Lower leg skin (tissue), 4 donors: ENCODE results near the gene TTC23. TPM values are rescaled to one million over a fixed set of nuclear protein-coding genes. Genes with fewer than 3 reads are reported as not detected.

ENCODE experiments used
- DNase-seq, 2 donors: peaks; one replicate each; pipeline ENCODE4 v3.0.0-alpha.2; 2019; ENCODE audit warnings: low spot score in 2 of 2
- H3K4me3 ChIP-seq: fragments of 200-600 bp; sonication (generic); 2 replicates; pipeline ENCODE4 v1.5.1; 2017; ENCODE audit warnings: mild to moderate bottlenecking, low read depth; ENCODE audit not compliant: poor library complexity, severe bottlenecking
- POLR2A ChIP-seq, 2 donors: fragments of 450-650 bp; IDR thresholded peaks; one replicate each; pipeline ENCODE4 v1.6.1; 2016 to 2017; ENCODE audit warnings: antibody characterized with exemption in 2 of 2, mild to moderate bottlenecking in 1 of 2, moderate library complexity in 1 of 2
- WGBS, 2 donors: methylation state at CpG; one replicate each; pipeline ENCODE4 v1.1.5; 2018; 5-methylcytosine and 5-hydroxymethylcytosine counted together
- intact Hi-C: fragments of 100-400 bp; cut with DNase I; formaldehyde crosslinking; loops from one replicate; pipeline ENCODE4 v1.15.0; 2023; ENCODE audit warnings: low total_unique reads
- total RNA-seq, 4 donors: library from RNA; depleted of rRNA; stranded (reverse); fragments of >200 nt; gene quantifications; one replicate each; pipeline ENCODE4 v1.1.0, GENCODE V29; 2016
- TF ChIP-seq, protein P1 (sequence below), 3 donors: fragments of 450-650 bp; IDR thresholded peaks; one replicate each; pipeline ENCODE4 v1.5.1; 2016; ENCODE audit warnings: antibody characterized with exemption in 3 of 3, mild to moderate bottlenecking in 3 of 3, moderate library complexity in 2 of 3

The TTC23 gene
- total RNA-seq, 4 donors from 2014 or later = 16.3 to 23.7 (median 20.0) TPM

DNA sequence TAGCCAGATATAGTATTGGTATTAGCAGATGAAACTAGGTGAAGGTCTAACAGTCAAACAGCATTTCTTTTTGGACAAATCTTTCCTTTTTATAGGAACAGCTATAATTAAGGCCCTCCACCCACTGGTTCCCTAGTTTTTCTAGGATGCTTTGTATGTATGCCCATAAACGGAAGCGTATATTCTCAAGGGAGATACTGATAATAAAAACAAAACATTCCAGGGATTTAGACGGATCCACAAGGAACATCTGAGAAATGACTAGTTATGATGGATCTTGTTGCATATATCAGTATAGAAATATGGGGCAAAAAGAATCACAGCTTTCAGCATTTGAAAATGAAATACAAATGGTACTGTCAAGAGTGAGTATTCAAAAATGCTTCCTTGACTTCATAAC, 24.4 kb upstream of the TTC23 start:
- intact Hi-C loops = loop anchor here (10.0 kb wide), 1 partner anchor 471 kb away; no protein-coding TSS in a partner anchor
- no peak for TF ChIP-seq POLR2A (IDR thresholded peaks at IDR 0.05)
- TF ChIP-seq, protein P1, sequence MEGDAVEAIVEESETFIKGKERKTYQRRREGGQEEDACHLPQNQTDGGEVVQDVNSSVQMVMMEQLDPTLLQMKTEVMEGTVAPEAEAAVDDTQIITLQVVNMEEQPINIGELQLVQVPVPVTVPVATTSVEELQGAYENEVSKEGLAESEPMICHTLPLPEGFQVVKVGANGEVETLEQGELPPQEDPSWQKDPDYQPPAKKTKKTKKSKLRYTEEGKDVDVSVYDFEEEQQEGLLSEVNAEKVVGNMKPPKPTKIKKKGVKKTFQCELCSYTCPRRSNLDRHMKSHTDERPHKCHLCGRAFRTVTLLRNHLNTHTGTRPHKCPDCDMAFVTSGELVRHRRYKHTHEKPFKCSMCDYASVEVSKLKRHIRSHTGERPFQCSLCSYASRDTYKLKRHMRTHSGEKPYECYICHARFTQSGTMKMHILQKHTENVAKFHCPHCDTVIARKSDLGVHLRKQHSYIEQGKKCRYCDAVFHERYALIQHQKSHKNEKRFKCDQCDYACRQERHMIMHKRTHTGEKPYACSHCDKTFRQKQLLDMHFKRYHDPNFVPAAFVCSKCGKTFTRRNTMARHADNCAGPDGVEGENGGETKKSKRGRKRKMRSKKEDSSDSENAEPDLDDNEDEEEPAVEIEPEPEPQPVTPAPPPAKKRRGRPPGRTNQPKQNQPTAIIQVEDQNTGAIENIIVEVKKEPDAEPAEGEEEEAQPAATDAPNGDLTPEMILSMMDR (IDR thresholded peaks at IDR 0.05) = no peak
- H3K4me3 ChIP-seq = no peak overlapping the region
- WGBS, 2 donors = 72 to 78% methylated on average over 3 of the region's 3 CpGs
- no peak for DNase-seq

DNA sequence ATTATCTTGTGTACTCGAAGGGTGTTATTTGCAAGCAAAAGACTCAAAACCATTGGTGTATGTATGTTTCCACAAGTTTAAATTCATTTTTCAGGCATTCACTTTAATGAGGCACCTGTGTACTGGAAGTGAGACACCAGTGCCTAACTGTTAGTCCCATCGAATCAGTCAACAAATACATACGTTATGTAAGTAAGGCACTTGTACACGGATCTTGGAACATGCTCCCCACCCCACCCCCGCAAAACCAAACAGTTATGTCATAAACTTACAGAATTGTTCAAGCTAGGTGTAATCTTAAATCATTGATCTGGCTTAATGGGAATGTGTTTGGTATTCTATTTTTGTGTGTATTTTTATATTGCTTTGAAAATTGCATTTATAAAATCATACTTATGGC, 19.1 kb upstream of the TTC23 start:
- DNase-seq = no peak
- intact Hi-C loops = no loop called here
- WGBS, 2 donors = 74 to 82% methylated on average over 5 of the region's 5 CpGs
- H3K4me3 ChIP-seq = no peak overlapping the region
- no peak for TF ChIP-seq POLR2A (IDR thresholded peaks at IDR 0.05)
- TF ChIP-seq, protein P1 (IDR thresholded peaks at IDR 0.05) = no peak

DNA sequence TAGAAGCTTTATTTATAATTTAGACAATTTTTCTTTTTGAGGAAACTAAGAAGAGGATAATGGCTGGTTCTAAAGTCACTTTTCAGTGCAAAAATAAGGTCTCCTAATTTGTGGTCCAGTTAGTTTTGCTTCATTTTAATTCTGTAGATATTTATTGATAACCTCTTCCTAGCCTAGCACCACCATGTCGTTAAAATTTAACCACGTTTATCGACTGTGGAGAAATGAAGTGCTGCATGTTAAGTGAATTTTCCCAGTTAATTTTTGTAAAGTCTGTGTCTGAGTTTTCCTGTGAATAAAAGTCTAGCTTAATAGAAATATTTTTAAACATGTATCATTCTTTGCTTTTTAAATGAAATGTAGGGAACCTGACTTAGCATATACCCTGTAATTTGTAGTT, 18.6 kb upstream of the TTC23 start:
- TF ChIP-seq, protein P1 (IDR thresholded peaks at IDR 0.05) = no peak
- TF ChIP-seq POLR2A (IDR thresholded peaks at IDR 0.05) = no peak
- WGBS, 2 donors = 91 to 95% methylated on average over 3 of the region's 3 CpGs
- H3K4me3 ChIP-seq = no peak overlapping the region
- no peak for DNase-seq
- intact Hi-C loops = no loop called here

DNA sequence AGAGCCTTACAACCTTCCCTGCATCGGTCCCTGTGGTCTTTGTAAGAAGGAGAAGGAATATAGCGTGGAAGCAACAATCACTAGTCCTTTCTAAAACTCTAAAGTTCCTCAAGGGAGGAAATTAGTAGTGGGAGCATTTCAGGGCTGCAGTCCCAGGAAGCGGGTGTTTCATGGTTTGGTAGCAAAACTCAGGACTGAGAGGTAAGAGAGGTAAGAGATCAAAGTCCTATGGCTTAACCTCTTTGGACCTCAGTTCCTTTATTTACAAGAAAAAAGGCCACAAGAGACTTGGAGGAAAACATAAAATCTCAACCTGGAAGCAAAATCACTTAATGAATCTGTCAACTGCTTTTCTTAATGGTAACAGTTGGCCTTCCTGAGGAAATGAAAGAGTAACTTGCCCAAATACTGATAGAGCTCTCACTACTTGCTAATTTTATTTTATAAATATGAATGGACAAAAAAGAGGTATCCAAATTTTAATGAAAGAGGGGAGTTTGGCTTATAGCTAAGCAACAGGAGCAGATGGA, 16.2 kb upstream of the TTC23 start:
- intact Hi-C loops = no loop called here
- WGBS, 2 donors = 91 to 96% methylated on average over 3 of the region's 3 CpGs
- TF ChIP-seq POLR2A (IDR thresholded peaks at IDR 0.05) = no peak
- TF ChIP-seq, protein P1 (IDR thresholded peaks at IDR 0.05) = no peak
- H3K4me3 ChIP-seq = no peak overlapping the region
- no peak for DNase-seq

DNA sequence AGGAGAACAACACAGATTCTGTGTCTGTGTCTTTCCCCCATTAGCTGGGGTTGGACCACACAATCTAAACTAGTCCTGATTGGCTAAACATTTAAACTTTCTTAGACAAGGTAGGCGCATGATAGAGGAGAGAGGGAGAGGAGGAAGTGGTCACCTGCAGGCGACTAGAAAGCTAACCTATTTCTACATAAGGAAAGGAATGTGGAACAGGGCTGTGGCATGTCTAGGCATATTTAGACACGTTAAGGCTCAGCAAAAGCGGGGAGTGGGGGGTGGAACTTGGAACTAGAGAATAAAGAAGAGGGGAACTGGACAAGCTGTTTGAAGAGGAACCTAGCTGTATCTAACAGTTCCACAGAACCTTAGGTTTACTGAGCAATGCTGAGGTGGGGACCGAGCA, 14.7 kb upstream of the TTC23 start:
- intact Hi-C loops = no loop called here
- no peak for DNase-seq
- H3K4me3 ChIP-seq = no peak overlapping the region
- no peak for TF ChIP-seq POLR2A (IDR thresholded peaks at IDR 0.05)
- TF ChIP-seq, protein P1 (IDR thresholded peaks at IDR 0.05) = no peak
- 59 to 67% methylated on average over 5 of the region's 5 CpGs for WGBS, 2 donors
